Measurements from ENCODE around the gene HK1.
"Not testable (repeated sequence)": the region's sequence is repeated elsewhere in the genome, so short reads cannot be mapped to it uniquely, and the experiment has no call there.

The HK1 gene

GRCh38 chr10:69308304-69308703, 30.0 kb downstream of the HK1 start:
- DNase-seq (ENCODE audit: low read depth, low spot score): not testable (repeated sequence)

GRCh38 chr10:69311309-69311708, 33.0 kb downstream of the HK1 start:
- no peak for DNase-seq (ENCODE audit: low read depth, low spot score)

- DNase-seq (ENCODE audit: low read depth, low spot score): no peak
These were observed 34.2 kb downstream of the HK1 start for GRCh38 chr10:69312528-69312927.

GRCh38 chr10:69315100-69315542, 36.8 kb downstream of the HK1 start:
- DNase-seq (ENCODE audit: low read depth, low spot score): no peak

DNA sequence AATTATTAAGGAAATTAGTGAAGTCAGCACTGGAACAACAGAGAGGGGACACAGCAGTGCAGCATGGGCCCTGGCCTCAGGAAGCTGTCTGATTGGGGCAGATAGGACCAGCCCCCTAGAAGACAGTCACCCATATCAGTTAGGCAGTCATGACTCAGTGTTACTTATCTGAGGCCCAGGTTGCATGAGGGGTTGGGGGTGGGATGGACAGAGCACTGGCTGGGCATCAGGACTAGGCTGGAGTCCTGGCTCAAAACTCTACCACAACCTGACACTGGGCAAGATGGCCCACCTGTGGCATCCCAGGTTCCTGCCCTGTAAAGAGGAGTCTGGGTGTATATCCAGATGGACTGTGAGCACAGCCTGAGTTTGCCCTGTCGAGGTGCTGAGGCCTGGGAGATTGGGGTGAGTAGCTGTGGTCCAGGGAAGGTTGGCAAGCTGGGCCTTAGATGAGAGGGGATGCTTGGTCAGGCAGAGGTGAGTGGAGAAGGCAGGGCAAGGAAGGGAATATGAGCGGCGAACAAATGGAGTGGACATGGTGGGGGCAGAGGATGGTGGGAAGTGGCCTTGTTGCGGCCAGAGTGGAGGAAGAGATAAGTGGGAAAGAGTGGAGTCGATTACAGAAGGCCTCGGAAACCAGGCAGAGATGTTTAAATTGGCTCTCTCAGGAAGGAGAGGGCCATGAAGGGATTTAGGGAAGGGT, 37.5 kb downstream of the HK1 start:
- DNase-seq (ENCODE audit: low read depth, low spot score): no peak

GRCh38 chr10:69316313-69317059, 38.2 kb downstream of the HK1 start:
- no peak for DNase-seq (ENCODE audit: low read depth, low spot score)

GRCh38 chr10:69317175-69317604, 38.9 kb downstream of the HK1 start:
- DNase-seq (ENCODE audit: low read depth, low spot score): no peak

DNA sequence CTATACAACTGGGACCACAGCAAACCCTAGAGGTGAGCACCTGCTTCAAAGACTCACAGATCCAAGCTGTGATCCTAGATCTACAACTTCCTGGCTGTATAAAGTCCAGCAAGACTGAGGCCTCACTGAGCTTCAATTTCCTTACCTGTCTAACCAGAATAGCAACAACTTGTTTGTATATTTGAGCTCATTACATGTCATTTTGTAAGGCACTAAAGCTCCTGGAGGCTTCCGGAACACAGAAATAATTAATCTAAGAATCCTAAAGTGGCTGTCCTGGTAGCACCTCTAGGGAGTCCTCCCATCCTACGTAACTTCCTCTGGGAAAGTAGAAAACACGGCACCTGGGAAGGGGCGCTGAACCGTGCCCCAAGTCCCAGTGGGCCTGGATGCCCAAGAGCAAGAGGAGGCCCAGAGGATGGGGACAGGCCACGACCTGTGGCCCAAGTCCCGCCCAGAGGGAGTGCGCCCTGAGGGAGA, 39.4 kb downstream of the HK1 start:
- no peak for DNase-seq (ENCODE audit: low read depth, low spot score)

DNA sequence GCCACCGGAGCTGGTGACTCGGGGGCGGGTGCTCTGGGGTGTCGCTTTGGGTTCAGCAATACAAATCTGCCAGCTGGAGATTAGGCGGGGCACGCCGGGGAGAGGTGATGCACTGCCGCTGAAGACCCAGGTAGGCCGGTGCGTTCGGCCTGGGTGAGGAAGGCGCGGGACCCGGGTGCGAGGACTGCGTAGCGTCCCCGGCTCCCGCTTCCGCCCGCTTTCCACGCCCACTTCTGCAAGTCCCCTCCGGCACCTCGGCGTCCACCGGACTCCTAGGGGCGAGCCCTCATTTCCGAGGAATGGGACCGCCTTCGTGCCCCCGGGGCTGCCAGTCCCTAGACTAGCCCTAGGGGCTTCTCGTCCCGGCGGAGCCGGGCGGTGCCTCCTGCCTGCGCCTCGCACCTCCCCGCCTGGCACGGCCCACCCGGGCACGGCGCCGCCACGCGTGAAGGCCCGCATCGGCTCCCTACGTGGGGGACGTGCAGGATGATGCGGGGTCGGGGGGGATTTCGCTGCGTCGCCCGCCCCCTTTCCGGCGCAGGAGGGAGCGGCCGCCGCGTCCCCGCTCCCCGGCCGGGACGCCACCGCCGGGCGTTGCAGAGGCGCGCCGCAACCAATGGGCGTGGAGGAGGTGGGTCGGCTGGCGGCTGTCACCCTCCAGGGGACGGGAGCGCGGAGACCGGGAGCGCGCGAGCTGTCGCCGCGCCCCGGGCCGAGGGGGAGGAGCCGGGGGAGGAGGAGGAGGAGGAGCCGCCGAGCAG, 40.0 kb downstream of the HK1 start:
- DNase-seq (ENCODE audit: low read depth, low spot score): no peak

DNA sequence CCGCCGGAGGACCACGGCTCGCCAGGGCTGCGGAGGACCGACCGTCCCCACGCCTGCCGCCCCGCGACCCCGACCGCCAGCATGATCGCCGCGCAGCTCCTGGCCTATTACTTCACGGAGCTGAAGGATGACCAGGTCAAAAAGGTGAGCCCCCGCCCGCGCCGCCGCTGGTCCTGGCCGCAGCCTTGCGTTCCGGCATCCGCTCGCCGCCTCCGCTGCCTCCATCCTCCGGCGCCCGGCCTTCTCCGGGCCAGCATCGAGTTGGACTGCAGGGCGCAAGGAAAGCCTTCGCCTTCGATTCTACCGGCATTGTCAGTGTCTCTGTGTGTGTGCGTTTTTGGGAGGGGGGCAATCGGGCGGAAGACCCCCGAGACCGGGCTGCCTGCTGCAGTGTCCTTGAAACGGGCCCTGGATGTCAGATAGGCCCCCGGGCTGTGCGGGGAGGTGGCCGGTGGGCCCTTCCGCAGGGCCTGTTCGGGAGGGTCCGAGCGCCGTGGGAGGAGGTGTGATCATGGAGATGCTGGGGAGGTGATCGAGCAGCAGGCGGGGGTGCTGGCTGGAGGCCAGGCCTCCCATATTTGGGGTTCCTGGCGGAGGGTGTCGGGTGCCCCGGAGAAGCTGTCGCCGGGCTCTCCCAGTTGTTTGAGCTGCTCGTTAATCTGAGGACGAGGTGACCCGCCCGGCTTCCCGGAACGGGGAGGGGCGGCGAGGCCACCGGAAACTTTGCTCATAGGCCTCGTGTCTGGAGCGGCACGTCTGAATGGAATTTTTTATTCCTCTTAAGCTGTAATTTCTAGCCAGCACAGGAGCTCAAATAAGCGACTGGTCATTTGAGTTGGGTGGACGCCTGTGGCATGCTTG, 40.8 kb downstream of the HK1 start:
- no peak for DNase-seq (ENCODE audit: low read depth, low spot score)

- DNase-seq (ENCODE audit: low read depth, low spot score): no peak
These were observed 41.6 kb downstream of the HK1 start for GRCh38 chr10:69319841-69320316.

GRCh38 chr10:69320521-69320920, 42.2 kb downstream of the HK1 start:
- DNase-seq (ENCODE audit: low read depth, low spot score): no peak

GRCh38 chr10:69321039-69321715, 42.9 kb downstream of the HK1 start:
- DNase-seq (ENCODE audit: low read depth, low spot score): no peak

- DNase-seq (ENCODE audit: low read depth, low spot score): no peak
These were observed 43.6 kb downstream of the HK1 start for GRCh38 chr10:69321865-69322264.

DNA sequence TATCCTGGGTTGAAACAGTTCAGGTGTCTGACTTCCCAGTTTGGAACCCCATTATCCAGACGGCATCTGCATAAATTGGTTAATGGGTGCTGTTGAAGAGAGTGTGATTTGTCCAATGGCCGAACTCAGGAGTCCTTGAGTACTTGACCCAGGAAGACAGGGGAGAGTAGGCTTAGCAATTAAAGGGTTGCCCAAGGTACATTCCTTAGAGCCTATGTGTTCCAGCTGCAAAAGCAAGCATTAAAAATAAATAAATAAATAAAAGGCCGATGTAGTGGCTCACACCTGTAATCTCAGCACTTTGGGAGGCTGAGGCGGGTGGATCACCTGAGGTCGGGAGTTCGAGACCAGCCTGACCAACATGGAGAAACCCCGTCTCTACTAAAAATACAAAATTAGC, 44.0 kb downstream of the HK1 start:
- not testable (repeated sequence) for DNase-seq (ENCODE audit: low read depth, low spot score)

- DNase-seq (ENCODE audit: low read depth, low spot score): no peak
These were observed 45.3 kb downstream of the HK1 start for GRCh38 chr10:69323622-69324021.

DNA sequence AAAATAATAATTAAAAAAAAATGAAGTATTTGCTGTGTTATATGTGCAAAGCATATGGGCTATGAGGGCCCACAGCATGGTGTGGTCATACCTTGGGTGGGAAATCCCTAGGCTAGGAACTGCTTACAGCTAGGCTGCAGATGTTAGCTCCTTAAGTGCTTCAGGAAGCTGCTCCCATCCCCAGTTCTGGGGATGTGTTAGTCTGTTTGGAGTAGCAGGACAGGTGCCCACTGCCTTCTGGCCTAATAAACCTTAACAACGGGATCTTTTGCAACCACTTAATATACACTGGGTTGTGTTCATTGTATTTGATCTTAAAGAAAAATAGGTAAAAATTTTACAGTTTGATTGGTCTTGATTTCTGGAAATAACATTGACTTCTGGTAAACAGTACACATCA, 46.3 kb downstream of the HK1 start:
- DNase-seq (ENCODE audit: low read depth, low spot score): no peak

DNA sequence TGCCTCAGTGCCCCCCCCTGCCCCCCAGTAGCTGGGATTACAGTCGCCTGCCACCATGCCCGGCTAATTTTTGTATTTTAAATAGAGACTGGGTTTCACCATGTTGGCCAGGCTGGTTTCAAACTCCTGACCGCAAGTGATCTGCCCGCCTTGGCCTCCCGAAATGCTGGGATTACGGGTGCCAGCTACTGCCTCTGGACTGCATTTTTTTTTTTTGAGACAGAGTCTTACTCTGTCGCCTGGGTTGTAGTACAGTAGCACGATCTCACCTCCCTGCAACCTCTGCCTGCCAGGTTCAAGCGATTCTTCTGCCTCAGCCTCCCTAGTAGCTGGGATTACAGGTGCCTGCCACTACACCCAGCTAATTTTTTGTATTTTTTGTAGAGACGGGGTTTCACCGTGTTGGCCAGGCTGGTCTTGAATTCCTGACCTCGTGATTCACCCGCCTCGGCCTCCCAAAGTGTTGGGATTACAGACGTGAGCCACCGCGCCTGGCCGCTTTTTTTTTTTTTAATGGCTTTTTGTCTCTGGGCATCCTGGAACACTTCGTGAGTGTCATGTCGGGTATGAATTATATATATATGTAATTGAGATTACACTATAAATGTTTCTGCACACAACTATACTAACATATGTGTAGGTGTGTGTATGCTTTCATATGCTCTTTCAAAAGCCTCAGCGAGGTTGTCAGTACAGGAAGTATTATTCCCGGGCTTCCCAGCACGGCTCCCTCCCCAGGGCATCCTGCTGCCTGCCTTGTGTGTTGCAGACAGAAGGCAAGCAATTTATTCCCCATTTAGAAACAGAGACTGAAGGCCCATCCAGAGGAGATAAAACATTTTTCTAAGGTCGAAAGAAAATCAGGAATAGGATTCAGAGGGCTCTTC, 47.6 kb downstream of the HK1 start:
- DNase-seq (ENCODE audit: low read depth, low spot score): not testable (repeated sequence)

- no peak for DNase-seq (ENCODE audit: low read depth, low spot score)
These were observed 48.4 kb downstream of the HK1 start for GRCh38 chr10:69326692-69327091.

Data from iPS DF 19.7 (cell line).